Effector memory CD4-positive, alpha-beta T cell (primary cell): ENCODE results near the gene CFAP74.
A peak's percentile ranks its signal among the peaks of the same experiment; 100 is the strongest.

ENCODE experiments used
- DNase-seq, 3 donors: peaks; one replicate each; pipeline ENCODE4 v3.0.0-alpha.2; 2020
- H3K27ac ChIP-seq: 2 replicates; pipeline ENCODE4 v1.7.0; 2013; ENCODE audit warnings: mild to moderate bottlenecking, low read length, moderate library complexity; ENCODE audit not compliant: insufficient read depth, poor library complexity, severe bottlenecking
- H3K27me3 ChIP-seq: replicated peaks from 2 replicates; pipeline ENCODE4 v1.7.0; 2013; ENCODE audit warnings: mild to moderate bottlenecking, low read length; ENCODE audit not compliant: insufficient read depth, control insufficient read depth, poor library complexity, severe bottlenecking
- H3K36me3 ChIP-seq: 2 replicates; pipeline ENCODE4 v1.7.0; 2013; ENCODE audit warnings: mild to moderate bottlenecking, low read length, moderate library complexity; ENCODE audit not compliant: control insufficient read depth, insufficient read depth
- H3K4me1 ChIP-seq: 2 replicates; pipeline ENCODE4 v1.7.0; 2013; ENCODE audit warnings: low read length, mild to moderate bottlenecking; ENCODE audit not compliant: control insufficient read depth, insufficient read depth, poor library complexity, severe bottlenecking
- H3K4me3 ChIP-seq: 2 replicates; pipeline ENCODE4 v1.7.0; 2013; ENCODE audit warnings: low read length, low read depth, mild to moderate bottlenecking; ENCODE audit not compliant: insufficient read depth, poor library complexity, severe bottlenecking
- H3K9me3 ChIP-seq: 2 replicates; pipeline ENCODE4 v1.7.0; 2013; ENCODE audit warnings: mild to moderate bottlenecking, low read length, moderate library complexity; ENCODE audit not compliant: control insufficient read depth

CFAP74 gene

DNA sequence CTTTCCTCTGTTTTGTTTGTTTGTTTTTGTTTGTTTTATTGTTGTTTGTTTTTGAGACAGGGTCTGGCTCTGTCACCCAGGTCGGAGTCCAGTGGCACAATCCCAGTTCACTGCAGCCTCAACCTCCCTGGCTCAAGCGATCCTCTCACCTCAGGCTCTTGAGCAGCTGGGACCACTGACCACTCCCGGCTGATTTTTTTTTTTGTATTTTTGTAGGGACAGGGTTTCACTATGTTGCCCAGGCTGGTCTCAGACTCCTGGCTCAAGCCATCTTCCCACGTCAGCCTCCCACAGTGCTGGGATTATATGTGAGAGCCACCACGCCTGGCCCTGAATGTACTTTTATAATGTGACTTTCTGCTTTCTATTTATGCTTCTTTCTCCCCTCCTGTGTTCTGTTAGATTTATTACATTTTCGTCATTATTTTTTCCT lies 93.5 kb downstream of the CFAP74 start:
- no peaks in the 10 kb centered on the region for H3K36me3 ChIP-seq
- H3K27ac ChIP-seq: no peak overlapping the region
- no peaks in the 10 kb centered on the region for H3K9me3 ChIP-seq
- H3K4me3 ChIP-seq: no peak overlapping the region
- no peak for DNase-seq
- H3K27me3 ChIP-seq: no peaks in the 10 kb centered on the region
- H3K4me1 ChIP-seq: peaks cover 9% of the 10 kb centered on the region

DNA sequence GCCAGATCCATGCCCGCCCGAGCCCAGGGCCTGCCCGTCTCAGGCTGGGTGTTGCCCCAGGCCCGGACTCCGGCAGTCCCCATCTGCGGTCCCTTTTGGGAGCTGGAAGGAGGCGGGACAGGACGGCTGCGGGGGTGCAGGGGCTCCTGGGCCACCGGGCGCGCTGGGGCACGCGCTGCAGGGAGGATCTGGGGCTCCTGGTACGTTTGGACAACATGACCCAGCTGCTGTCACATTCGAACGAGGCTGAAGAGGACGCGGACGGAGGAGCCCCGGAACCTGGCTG lies 95.1 kb downstream of the CFAP74 start:
- Histone ChIP-seq H3K27me3 (no peaks in the 10 kb centered on the region), H3K9me3 (no peaks in the 10 kb centered on the region), H3K4me3 (peak overlapping the region; percentile 54), H3K4me1 (peaks cover 9% of the 10 kb centered on the region), H3K36me3 (no peaks in the 10 kb centered on the region), H3K27ac (peak overlapping the region; percentile 82)
- no peak for DNase-seq

DNA sequence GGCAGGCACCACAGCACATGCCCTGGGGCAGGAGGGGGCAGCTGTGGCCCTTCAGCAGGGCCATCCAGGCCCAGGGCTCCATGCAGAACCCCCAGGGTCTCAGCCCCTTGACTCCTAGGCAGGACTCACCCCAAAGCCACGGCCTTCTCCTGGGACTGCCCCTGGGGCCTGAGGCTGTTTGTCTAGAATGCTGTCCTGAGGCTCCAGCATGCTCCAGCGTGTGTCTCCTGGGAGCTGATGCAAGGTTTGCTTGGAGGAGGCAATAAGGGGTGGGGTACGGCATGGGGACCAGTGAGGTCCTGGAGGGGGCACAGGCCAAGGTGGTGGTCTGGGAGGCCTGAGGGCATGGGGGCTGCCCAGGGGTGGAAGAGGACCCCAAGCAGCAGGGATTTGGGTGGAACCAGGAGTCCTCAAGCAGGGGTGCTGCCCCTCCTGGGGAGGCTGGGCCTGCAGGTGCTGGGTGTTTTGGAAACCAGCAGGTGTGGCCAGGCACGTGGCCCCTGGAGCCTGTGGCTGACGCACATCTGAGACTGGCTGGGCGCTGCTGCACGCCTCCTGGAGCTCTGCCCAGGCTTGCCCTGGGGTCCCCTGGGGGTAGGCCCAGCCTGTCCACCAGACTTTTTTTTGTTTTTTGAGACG lies 96.4 kb downstream of the CFAP74 start:
- Histone ChIP-seq H3K36me3 (no peaks in the 10 kb centered on the region), H3K9me3 (no peaks in the 10 kb centered on the region), H3K27ac (no peak overlapping the region), H3K27me3 (no peaks in the 10 kb centered on the region), H3K4me1 (peaks cover 9% of the 10 kb centered on the region), H3K4me3 (no peak overlapping the region)
- DNase-seq: no peak

- H3K27me3 ChIP-seq: no peaks in the 10 kb centered on the region
- H3K27ac ChIP-seq: no peak overlapping the region
- peak; percentile 31 to 49 (median 42) for DNase-seq
- no peaks in the 10 kb centered on the region for H3K9me3 ChIP-seq
- H3K36me3 ChIP-seq: no peaks in the 10 kb centered on the region
- no peak overlapping the region for H3K4me3 ChIP-seq
- peaks cover 9% of the 10 kb centered on the region for H3K4me1 ChIP-seq
Observed at GRCh38 chr1:1906185-1907097, 97.1 kb downstream of the CFAP74 start.

- H3K4me1 ChIP-seq: peaks cover 3% of the 10 kb centered on the region
Observed at GRCh38 chr1:1903224-1903623, 100.4 kb downstream of the CFAP74 start.

DNA sequence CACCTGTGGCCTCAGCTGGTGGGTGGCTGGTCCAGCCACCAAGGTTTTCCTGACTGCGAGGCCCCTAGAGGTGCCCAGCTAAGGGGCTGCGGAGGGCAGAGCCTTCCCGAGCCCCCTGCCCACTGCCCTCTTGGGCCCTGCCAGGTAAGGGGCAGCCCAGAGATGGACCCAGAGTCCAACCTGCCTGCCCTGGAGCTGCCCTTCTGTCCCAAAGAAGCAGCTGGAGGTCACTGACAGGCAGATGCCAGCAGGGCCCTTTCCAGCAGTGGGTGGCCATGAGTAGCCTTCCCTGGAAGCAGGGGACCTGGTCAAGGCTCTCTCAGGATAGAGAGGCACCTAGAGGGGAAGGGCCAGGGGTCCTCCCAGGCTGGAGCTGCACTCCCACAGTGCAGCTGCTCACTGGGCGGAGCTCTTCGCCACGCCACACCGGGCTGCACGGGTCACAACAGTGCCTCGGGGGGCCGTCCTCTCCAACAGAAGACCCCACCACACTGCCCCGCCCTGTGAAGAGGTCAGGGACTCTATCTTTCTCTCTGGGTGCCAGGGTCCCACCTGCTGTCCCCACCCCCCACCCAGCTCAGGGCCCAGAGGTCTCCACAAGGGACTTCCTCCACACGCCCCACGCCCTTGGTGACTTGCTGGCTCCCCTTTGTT lies 101.8 kb downstream of the CFAP74 start:
- no peak overlapping the region for H3K4me3 ChIP-seq
- H3K4me1 ChIP-seq: no peaks in the 10 kb centered on the region
- H3K27me3 ChIP-seq: no peaks in the 10 kb centered on the region
- no peak overlapping the region for H3K27ac ChIP-seq
- no peaks in the 10 kb centered on the region for H3K9me3 ChIP-seq
- no peaks in the 10 kb centered on the region for H3K36me3 ChIP-seq
- DNase-seq: no peak

More at GRCh38 chr1:1903224-1903623, 100.4 kb downstream of the CFAP74 start:
- Histone ChIP-seq H3K9me3 (no peaks in the 10 kb centered on the region), H3K4me3 (no peak overlapping the region), H3K27ac (no peak overlapping the region), H3K27me3 (no peaks in the 10 kb centered on the region), H3K36me3 (no peaks in the 10 kb centered on the region)
- DNase-seq: no peak

DNA sequence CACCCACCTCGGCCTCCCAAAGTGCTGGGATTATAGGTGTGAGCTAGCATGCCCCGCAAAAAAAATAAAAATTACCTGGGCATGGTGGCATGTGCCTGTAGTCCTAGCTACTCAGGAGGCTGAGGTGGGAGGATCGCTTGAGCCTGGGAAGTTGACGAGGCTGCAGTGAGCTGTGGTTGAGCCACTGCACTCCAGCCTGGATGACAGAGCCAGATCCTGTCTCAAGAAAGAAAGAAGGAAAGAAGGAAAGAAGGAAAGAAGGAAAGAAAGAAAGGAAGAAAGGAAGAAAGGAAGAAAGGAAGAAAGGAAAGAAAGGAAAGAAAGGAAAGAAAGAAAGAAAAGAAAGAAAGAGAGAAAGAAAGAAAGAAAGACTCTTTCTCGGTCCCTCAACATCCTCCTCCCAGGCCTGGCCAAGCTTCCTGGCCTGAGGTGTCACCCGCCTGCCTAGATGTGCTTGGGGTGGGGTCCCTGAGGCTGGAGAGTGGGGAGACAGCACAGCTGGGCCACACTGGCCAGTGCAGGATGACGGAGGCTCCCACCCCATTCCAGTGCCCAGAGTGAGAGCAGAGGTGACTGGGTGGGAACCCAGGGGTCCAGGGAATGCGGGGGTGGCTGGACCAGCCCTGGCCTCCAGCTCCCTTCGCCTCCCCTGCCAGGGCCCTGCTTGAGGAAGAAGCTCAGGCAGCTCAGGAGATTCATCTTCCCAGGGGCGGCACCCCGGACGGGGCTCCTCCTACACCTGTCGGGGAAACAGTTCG lies 102.5 kb downstream of the CFAP74 start:
- Histone ChIP-seq H3K27me3 (no peaks in the 10 kb centered on the region), H3K9me3 (no peaks in the 10 kb centered on the region), H3K4me1 (no peaks in the 10 kb centered on the region), H3K4me3 (no peak overlapping the region), H3K36me3 (no peaks in the 10 kb centered on the region), H3K27ac (no peak overlapping the region)
- no peak for DNase-seq

GRCh38 chr1:1899967-1900327 lies 103.6 kb downstream of the CFAP74 start:
- no peak overlapping the region for H3K27ac ChIP-seq
- DNase-seq: no peak
- no peaks in the 10 kb centered on the region for H3K36me3 ChIP-seq
- H3K9me3 ChIP-seq: no peaks in the 10 kb centered on the region
- peaks cover 5% of the 10 kb centered on the region for H3K4me1 ChIP-seq
- no peak overlapping the region for H3K4me3 ChIP-seq
- no peaks in the 10 kb centered on the region for H3K27me3 ChIP-seq

DNA sequence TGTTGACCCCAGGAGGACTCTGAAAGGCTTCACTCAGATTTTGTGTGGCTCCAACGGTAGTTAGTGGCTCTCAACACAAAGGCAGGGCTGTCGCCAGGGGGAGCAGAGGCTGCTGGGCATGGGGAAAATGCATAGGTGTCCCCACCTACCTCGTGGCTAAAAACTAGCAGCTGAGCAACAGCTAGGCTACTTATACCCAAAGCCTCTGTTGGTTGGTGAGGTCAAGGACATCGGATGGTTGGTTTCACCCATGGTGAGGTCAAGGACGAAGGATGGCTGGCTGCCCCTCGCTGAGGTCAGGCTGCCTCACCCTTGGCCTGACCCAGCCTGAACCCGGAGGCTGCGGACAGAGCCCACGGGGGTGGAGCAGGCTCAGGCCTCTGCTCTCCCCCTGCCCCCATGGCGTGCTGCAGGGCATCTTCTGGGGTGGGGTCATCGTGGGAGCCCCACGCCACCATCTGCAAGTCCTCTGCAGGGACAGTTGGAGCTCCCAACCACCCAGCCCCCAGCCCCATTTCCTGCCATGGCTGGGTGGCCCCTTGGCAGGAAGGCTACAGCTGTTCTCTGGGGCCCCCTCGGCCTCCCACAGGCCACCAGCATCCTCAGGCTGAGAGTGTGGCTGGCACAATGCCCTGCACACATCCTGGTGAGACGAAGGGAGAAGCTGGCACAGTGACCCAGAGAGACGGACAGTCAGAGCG lies 104.2 kb downstream of the CFAP74 start:
- no peak overlapping the region for H3K4me3 ChIP-seq
- peaks cover 10% of the 10 kb centered on the region for H3K4me1 ChIP-seq

More for the DNA sequence above, 104.2 kb downstream of the CFAP74 start:
- H3K27me3 ChIP-seq: no peaks in the 10 kb centered on the region
- H3K36me3 ChIP-seq: no peaks in the 10 kb centered on the region
- no peak overlapping the region for H3K27ac ChIP-seq
- no peak for DNase-seq
- no peaks in the 10 kb centered on the region for H3K9me3 ChIP-seq
